Pancreas (tissue), 10 donors: ENCODE results near the gene BRS3. TPM values are rescaled to one million over a fixed set of nuclear protein-coding genes. Genes with fewer than 3 reads are reported as not detected.

Source experiments
- ATAC-seq, 4 donors: fragments of 200-7000 bp; cut with Tn5 transposase; one replicate each; pipeline versions ENCODE4 v1.8.0 to v1.9.1; 2020; ENCODE audit warnings: mild to moderate bottlenecking in 4 of 4, moderate library complexity in 4 of 4
- DNase-seq, 6 donors: peaks; one replicate each; pipeline ENCODE4 v3.0.0-alpha.2; 2020
- FAIRE-seq: peaks from 2 replicates; lab custom pipeline; 2012; peaks lifted over from hg19 to GRCh38; lab: Jason Lieb, UNC
- H3K27ac ChIP-seq, 4 donors: fragments of 200-600 bp; sonication (generic); 1 replicate in 3 of 4; 2 replicates in 1 of 4; pipeline versions ENCODE4 v1.5.0 to v1.8.0; 2020
- H3K27me3 ChIP-seq, 4 donors: fragments of 200-600 bp; one replicate each; pipeline ENCODE4 v1.8.0; 2021
- H3K36me3 ChIP-seq, 3 donors: fragments of 200-600 bp; sonication (generic) in 1 of 3; one replicate each; pipeline versions ENCODE4 v1.5.0 to v1.8.0; 2020 to 2021
- H3K4me1 ChIP-seq, 3 donors: fragments of 200-600 bp; one replicate each; pipeline ENCODE4 v1.8.0; 2021
- H3K4me3 ChIP-seq, 4 donors: fragments of 200-600 bp; sonication (generic) in 2 of 4; one replicate each; pipeline versions ENCODE4 v1.5.0 to v1.8.0; 2020 to 2021
- H3K9me3 ChIP-seq, 4 donors: fragments of 200-600 bp; one replicate each; pipeline ENCODE4 v1.8.0; 2021
- WGBS, 2 donors: extraction: QIAGEN DNeasy Blood & Tissue Kit; methylation state at CpG; one replicate each; pipeline ENCODE4 v1.1.7; 2013; 5-methylcytosine and 5-hydroxymethylcytosine counted together
- intact Hi-C, 3 donors: fragments of 100-400 bp; cut with DNase I; formaldehyde crosslinking; loops; one replicate each; pipeline versions ENCODE4 v1.11.1 to v1.14.2; 2022
- polyA plus RNA-seq, 2 donors: library from polyadenylated mRNA; stranded (reverse); fragments of 200-250 nt; gene quantifications; one replicate each; pipeline ENCODE4 v1.2.3, GENCODE V29; 2013
- total RNA-seq, 6 donors: library from RNA; stranded (reverse); fragmentation: NEBNext Ultra II Directional in 4 of 6; extraction: Animal tissue kit (Norgen Biotek cat#: 25700) in 4 of 6; gene quantifications; one replicate each; pipeline versions ENCODE4 v1.2.1 to v1.2.4, GENCODE V29; 2021 to 2023
- TF ChIP-seq, protein P1 (sequence below), 4 donors: fragments of 200-600 bp; sonication (generic) in 3 of 4; IDR thresholded peaks; one replicate each; pipeline versions ENCODE4 v1.5.0 to v1.8.0; 2021; ENCODE audit warnings: antibody characterized with exemption in 4 of 4
- donor health status: healthy with polysubstance abuse.
- donor health status: DM: no; HTN: no; CAD: no; lungs with moderate emphysema.
- donor health status: DM: no; HTN: no; CAD: no.
- donor health status: control.
- donor health status: control.
- donor health status: Bipolar disorder and iron deficiency.
- donor health status: DM: yes; HTN: yes; CAD: no.
- donor health status: DM: no; HTN: no; CAD: no.
- donor health status: DM: no; HTN: no; CAD: no.
- donor health status: DM: yes; HTN: yes; CAD: no.

The BRS3 gene
- total and polyA plus RNA-seq, 8 donors, result 0.11 to 0.21 (median 0.14) TPM; not detected in 3

DNA sequence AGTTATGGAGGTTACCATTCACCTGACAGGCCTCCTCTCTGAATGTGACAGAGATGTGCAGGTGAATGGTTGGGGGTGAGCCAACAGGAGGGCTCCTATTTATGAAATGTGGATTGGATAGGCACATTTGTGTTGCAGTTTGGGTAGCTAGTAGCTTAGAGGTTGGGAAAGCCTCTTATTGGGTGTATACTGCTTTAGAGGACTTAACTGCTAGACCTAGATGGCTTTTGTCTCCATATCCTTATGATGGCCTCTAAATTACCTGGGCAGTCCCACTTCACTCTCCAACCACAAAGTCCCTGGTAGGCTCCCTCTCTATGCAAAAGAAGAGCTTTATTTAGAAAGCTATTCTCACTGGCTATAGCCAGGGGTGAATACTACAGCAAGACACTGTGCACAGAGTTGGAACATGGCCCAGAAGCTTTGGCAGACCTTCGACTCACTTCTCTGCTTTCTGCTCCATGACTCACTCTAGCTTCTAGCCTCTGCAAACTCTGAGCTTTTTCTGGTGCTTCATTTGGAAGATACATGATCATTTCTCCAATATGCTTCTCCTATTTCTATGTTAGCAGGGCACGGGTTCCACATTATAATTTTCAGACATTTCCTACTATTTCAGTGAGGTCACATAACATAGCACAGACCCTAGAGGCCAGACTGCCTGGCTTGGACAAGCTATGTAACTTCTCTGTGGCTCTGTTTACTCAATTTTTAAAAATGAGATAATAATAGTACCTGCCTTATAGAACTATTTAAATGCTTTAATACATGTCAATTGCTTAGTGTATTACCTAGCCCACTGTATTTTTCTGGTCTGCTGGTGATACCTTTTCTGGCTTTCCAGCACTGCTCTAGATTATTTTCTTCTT is 38.2 kb downstream of the BRS3 start:
- ATAC-seq (peak; percentile 85 to 94 (median 90)), DNase-seq (peak in 4 of 6 donors; percentile 20 to 62 (median 46)), FAIRE-seq (peak; percentile 98)
- Histone ChIP-seq H3K9me3 (no peaks in the 10 kb centered on the region), H3K27ac (no peak overlapping the region), H3K27me3 (no peaks in the 10 kb centered on the region), H3K4me1 (no peaks in the 10 kb centered on the region), H3K36me3 (no peaks in the 10 kb centered on the region), H3K4me3 (no peak overlapping the region)
- TF ChIP-seq, protein P1, sequence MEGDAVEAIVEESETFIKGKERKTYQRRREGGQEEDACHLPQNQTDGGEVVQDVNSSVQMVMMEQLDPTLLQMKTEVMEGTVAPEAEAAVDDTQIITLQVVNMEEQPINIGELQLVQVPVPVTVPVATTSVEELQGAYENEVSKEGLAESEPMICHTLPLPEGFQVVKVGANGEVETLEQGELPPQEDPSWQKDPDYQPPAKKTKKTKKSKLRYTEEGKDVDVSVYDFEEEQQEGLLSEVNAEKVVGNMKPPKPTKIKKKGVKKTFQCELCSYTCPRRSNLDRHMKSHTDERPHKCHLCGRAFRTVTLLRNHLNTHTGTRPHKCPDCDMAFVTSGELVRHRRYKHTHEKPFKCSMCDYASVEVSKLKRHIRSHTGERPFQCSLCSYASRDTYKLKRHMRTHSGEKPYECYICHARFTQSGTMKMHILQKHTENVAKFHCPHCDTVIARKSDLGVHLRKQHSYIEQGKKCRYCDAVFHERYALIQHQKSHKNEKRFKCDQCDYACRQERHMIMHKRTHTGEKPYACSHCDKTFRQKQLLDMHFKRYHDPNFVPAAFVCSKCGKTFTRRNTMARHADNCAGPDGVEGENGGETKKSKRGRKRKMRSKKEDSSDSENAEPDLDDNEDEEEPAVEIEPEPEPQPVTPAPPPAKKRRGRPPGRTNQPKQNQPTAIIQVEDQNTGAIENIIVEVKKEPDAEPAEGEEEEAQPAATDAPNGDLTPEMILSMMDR (IDR thresholded peaks at IDR 0.05), result no peak
- WGBS, 2 donors, result 16 to 25% methylated on average over 2 of the region's 2 CpGs
- intact Hi-C loops, result no loop called here

- WGBS, 2 donors, result 54 to 64% methylated on average over 8 of the region's 8 CpGs
- no peak for ATAC-seq
- Histone ChIP-seq H3K4me3 (no peak overlapping the region), H3K27me3 (no peaks in the 10 kb centered on the region), H3K4me1 (no peaks in the 10 kb centered on the region), H3K27ac (no peak overlapping the region), H3K9me3 (no peaks in the 10 kb centered on the region), H3K36me3 (no peaks in the 10 kb centered on the region)
- intact Hi-C loops, result no loop called here
- no peak for DNase-seq
- TF ChIP-seq, protein P1 (IDR thresholded peaks at IDR 0.05), result no peak
- FAIRE-seq, result no peak
Observed at GRCh38 chrX:136528645-136529315, 41.0 kb downstream of the BRS3 start.

DNA sequence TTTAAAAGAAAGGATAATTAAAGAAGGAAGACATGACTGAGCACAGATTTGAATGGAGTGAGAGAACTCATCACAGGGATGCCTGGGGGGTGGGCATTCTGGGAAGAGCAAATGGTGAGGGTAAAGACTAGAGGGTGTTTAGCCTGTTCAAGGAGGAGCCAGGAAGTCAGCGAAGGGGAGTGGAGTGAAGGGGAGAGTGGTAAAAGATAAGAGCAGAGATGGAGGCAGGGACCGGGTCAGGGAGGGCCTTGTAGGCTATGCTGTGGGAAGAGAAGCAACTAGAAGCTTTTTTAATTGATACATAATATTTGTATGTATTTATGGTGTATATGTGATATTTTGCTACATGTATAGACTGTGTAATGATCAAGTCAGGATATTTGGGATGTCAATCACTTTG is 42.0 kb downstream of the BRS3 start:
- Histone ChIP-seq H3K27me3 (no peaks in the 10 kb centered on the region), H3K4me3 (no peak overlapping the region), H3K9me3 (no peaks in the 10 kb centered on the region), H3K4me1 (no peaks in the 10 kb centered on the region), H3K36me3 (no peaks in the 10 kb centered on the region), H3K27ac (no peak overlapping the region)
- DNase-seq, result no peak
- ATAC-seq, result no peak
- no peak for FAIRE-seq
- intact Hi-C loops, result no loop called here
- 65 to 72% methylated on average over 2 of the region's 2 CpGs for WGBS, 2 donors
- TF ChIP-seq, protein P1 (IDR thresholded peaks at IDR 0.05), result no peak

DNA sequence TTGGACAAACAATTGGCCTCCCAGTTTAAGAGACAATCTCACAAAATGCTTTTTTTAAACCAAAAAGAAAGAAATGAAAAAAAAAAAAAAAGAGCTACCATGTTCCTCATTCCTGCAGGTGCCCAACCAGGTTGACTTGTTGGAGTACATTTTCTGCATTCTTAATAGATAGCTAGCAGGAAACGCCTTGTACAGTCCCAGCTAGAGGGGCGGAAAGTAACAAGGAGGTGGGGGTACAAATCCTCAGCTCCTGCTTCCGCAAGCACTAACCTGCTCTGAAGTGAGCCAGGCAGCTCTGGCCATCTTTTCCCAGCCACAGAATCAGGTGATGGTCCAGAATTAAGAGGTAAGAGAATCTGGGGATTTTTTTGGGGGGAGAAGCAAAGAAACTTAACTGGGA is 44.2 kb downstream of the BRS3 start, which contains the start of gene VGLL1:
Gene VGLL1, plus strand, starts transcription at position 265 of the 400 bp plus-strand sequence. CDS start 3,806 bp downstream, outside the sequence.
- no peak for ATAC-seq
- H3K27me3 ChIP-seq, result no peaks in the 10 kb centered on the region
- no peaks in the 10 kb centered on the region for H3K4me1 ChIP-seq
- intact Hi-C loops, result no loop called here
- TF ChIP-seq, protein P1 (IDR thresholded peaks at IDR 0.05), result no peak
- FAIRE-seq, result no peak
- H3K27ac ChIP-seq, result no peak within 1 kb of the TSS
- H3K36me3 ChIP-seq, result no peaks in the 10 kb centered on the region
- H3K9me3 ChIP-seq, result no peaks in the 10 kb centered on the region
- H3K4me3 ChIP-seq, result no peak within 1 kb of the TSS
- DNase-seq, result no peak
- 50 to 54% methylated on average over 3 of the region's 3 CpGs for WGBS, 2 donors
